ENCODE measurements around the gene KCNJ13.

KCNJ13 gene

DNA sequence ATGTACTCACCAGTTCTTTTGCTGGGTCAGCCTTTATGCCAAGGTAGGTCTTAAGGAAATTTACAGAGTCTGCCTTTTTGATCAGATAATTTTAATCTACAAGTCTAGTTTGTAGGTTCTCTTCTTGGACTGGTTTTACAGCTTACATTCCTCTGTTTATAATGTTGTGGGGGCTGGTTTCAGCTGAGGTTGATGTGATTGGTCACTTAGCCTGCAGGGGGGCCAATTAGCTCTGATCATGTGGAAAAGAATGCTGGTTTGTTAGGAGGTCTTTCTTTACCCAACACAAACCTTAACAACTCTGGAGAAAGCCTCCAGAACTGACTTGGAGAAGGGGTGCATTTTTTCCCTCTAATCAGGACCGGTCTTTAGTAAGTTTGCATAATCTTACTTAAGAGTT, at the start of gene KCNJ13:
Gene KCNJ13 (minus strand): TSS at position 131 of the 400 bp plus-strand sequence. CDS start 5,203 bp downstream, outside the sequence.
- no peak for DNase-seq

DNA sequence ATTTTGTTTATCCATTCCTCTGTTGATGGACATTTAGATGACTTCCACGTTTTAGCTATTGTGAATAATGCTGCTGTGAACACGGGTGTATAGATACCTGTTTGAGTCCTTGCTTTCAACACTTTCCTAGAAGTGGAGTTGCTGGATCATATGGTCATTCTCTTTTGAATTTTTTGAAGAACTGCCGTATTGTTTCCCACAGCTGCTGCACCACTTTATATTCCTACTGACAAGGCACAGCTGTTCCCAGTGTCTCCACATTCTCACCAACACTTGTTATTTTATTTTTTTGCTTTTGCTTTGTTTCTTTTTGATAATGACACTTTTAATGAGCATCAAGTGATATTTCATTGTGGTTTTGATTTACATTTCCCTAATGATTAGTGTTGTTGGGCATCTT, 41.4 kb upstream of the KCNJ13 start:
- DNase-seq: peak in 1 of 3 donors; percentile 6

DNA sequence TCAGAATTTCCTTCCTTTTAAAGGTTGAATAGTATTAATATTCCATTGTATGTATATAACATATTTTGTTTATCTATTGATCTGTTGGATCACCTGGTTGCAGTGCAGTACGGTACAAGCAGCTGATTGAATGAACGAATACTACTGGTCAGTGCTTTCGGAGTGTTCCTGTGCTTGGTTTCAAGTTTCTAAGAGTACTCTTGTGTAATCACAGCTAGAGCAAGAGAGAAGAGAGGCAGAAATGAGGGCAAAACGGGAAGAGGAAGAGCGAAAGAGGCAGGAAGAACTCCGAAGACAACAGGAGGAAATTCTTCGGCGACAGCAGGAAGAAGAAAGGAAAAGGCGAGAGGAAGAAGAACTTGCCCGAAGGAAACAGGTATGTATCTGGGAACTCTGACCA, 40.3 kb upstream of the KCNJ13 start:
- peak; percentile 4 to 19 (median 13) for DNase-seq

DNA sequence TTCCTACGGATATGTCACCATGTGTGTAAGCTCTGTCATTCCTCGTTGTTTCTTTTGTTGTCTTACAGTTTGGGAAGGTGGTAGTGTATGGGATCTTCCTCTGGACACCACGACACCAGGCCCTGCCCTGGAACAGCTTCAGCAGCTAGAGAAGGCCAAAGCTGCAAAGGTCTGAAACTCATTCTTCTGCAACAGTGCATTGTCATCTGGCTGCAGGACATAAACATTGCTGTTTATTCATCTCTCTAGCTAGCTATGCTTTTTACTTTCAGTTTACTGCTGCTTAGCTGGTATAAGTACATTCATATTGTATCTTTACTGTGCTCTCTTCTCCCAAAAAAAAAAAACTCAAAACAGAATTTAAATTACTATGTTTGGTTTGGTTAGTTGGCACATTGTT, 39.2 kb upstream of the KCNJ13 start:
- peak in 1 of 3 donors; percentile 9 for DNase-seq

DNA sequence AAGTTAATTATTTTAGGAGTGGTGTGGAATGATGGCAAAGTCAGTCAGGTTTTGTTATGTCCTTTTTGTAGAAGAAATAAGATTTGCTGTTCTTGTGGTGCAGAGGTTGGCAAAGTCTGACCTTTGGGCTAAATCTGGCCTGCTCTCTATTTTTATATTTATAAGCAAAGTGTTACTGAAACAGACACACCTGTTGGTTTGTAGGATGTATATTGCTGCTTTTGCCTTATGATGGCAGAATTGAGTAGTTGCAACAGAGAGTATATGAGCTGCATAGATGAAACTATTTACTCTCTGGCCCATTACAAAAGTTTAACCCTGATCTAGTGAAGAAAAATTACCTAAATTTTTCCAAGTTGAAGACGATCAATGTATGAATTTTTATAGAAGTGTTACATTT, 34.1 kb upstream of the KCNJ13 start:
- DNase-seq: peak in 1 of 3 donors; percentile 9

DNA sequence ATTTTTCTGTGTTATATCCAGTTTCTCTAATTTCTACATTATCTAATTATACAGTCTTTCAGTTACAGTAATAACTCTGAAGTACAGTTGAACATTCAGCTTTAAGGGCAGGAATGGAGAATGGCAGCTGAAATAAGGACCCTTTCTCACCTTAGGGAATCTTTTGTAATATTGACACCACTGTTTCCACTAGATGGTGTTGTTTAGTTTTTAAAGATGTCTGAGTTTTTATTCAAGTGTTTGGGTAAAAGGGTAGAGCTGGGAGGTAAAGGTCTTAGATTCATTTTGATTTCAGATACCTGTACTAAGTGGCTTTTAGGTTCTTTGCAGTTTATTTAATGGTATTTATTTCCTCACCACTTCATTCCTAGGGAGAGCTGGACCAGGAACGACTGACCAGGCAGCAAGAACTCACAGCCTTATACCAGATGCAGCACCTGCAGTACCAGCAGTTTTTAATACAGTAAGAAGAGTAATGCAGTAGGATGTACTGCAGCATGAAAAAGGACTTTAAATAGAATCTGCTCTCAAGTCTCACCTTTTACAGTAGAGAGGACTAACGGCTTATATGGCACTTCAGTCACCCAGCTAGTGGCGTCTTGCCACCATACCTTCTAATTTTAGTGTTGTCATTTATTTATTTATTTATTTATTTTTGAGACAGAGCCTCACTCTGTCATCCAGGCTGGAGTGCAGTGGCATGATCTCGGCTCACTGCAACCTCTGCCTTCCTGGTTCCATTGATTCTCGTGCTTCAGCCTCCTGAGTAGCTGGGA, 33.2 kb upstream of the KCNJ13 start:
- peak in 1 of 3 donors; percentile 13 for DNase-seq

DNA sequence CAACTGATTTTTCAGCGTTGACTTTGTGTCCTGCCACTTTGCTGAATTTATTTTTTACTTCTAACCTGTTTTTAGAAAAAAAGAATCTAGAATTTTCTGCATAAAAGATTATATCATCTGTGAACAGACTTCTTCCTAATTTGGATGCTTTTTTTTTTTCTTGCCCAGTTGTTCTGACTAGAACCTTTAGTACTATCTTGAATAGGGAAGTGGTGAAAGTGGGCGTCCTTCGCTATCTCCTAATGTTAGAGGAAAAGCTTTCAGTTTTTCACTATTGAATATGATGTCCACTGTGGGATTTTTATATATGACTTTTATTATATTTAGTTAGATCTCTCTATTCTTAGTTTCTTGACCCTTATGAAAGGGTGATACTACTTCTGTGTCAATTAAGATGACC, 25.7 kb upstream of the KCNJ13 start:
- peak; percentile 24 to 57 (median 27) for DNase-seq

DNA sequence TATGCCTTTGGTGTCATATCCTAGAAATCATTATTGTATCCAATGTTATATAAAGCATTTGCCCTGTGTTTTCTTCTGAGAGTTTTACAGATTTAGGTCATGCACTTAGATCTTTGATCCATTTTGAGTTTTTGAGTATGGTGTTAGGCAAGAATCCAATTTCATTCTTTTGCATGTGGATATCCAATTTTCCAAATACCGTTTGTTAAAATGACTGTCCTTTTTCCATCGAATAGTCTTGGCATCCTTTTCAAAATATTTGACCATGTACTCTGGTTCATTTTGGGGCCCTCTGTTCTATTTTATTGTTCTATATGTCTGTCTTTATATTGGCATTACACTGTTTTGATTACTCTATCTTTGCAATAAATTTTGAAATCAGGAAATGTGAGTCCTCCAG, 23.8 kb upstream of the KCNJ13 start:
- no peak for DNase-seq

DNA sequence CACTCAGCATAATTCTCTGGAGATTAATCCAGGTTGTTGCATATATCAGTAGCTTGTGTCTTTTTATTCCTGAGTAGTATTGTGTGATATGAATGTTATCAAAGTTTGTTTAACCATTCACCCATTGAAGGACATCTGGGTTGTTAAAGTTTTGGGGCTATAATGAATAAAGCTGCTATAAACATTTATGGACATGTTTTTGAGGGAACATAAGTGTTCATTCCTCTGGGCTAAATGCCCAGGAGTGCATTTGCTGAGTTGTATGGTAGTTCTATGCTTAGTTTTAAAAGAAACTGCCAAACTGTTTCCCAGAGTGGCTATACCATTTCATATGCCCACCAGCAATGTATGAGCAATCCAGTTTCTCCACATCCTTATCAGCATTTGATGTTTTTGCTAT, 21.8 kb upstream of the KCNJ13 start:
- no peak for DNase-seq

DNA sequence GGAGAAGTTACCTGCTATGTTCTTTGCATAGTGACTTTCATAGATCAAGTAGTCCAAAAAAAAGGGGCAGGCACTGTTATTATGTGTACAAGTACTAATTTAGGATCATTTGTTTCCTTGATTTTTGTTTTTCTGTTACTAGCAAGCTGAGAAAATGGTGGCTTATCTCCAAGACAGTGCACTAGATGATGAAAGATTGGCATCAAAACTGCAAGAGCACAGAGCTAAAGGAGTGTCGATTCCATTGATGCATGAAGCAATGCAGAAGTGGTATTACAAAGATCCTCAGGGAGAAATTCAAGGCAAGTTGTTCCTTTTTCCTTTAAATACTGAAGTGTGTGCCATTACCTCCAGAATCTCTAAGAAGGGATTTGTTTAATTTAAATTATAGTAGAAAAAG, 19.6 kb upstream of the KCNJ13 start:
- DNase-seq: no peak

DNA sequence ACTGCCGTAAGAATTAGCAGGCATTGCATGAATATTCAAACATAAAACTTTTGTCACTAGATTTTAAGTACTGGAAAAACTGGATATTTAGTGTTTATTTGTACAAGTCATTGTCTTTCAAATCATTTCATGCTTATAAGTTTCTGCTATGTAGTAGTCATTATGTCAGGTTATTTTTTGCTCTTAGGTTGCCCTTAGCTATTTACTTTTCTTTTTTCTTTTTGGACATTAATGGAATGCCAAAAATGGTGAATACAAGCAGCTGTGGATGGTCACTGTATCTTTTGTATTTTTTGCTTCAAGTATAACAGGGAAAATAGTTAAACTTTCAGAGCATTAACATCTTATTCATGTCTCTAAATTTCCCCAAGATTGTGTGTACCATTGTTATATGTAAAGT, 18.6 kb upstream of the KCNJ13 start:
- no peak for DNase-seq

DNA sequence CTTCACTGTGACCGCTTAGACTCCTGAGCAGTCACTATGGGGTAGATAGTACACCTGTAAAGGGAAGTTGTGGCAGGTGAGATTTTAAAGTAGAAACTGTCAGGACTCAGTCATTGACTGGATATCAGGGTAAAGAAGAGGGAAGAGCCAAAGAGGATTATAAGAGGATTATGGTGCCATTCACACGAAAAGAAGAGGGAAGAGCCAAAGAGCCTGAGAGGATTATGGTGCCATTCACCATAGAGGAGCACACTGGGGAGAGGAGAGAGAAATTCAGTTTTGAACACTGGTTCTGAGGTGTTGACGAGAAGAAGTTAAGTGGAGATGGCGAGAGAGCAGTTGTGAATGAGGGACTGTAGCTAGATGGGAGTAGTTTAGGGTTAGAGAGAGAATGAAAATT, 16.9 kb upstream of the KCNJ13 start:
- DNase-seq: no peak

DNA sequence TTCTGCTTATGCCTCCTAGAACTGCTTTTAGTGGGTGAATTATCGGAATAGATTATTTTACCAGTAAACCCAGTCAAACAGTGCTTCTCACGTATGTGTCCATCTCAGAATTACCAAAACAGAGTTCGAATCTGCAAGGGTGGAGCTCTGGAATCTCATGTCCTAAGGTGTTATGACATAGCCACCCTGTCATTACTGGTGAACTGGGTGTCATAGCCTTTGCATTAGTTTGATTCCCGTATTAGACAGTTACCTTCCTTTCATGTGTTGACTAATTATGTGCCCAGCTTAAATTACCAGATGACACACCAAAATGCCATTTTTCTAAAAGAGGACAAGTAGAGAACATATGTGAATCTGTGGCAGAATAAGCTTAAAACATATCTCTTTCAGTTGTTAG, 15.2 kb upstream of the KCNJ13 start:
- no peak for DNase-seq

DNA sequence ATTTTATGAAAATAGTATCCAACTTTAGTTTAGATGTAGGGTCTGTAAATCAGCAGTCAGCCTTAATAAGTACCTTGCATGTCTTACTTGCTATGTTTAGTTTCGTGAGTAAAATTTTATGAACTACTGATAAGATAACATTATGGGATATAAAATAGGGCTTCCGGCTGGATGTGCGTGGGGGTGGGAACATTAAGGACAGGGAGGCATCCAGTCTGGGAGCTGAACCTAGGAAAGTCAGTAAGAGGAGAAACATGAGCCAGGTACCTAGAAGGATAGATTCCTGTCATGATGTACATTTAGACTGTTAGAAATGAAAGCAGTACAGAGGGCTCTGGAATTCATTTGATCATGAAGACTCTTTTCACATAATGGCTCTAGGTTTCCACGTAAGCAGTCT, 12.7 kb upstream of the KCNJ13 start:
- no peak for DNase-seq

DNA sequence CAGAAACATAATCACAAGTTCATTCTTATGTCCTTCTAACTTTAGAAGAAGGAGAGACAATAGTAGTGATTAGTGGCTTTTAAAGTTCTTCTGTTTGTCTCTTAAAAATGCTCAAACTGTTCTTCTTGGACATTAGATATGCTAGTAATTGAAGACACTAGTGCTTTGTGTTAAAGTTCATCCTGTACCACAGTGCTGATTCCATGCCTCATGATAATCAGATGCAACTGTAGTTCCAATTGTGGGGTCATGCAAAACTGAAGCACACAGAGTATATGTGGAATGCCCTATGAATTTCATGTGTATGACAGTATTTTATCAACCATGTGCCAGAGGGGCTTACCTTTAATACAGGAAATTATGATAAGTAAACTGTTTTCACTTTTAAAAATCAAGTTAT, 11.4 kb upstream of the KCNJ13 start:
- no peak for DNase-seq

DNA sequence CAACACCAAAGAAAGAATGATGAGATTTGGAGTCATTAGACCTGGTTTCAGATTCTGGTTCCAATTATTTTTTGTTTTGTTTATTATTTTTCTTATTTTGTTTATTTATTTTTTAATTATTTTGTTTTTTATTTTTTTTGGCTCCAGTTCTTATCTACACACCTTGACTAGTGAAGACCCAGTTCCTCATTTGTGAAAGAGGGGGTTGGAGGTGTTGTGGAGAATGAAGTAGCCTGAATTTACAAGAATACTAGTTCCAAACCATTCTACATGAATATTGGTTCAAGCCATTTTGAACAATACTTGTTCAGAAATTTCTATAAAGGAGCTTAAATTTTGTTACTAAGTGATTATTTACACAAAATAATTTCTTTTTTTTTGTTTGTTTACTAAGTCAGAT, 6.9 kb upstream of the KCNJ13 start:
- DNase-seq: no peak

DNA sequence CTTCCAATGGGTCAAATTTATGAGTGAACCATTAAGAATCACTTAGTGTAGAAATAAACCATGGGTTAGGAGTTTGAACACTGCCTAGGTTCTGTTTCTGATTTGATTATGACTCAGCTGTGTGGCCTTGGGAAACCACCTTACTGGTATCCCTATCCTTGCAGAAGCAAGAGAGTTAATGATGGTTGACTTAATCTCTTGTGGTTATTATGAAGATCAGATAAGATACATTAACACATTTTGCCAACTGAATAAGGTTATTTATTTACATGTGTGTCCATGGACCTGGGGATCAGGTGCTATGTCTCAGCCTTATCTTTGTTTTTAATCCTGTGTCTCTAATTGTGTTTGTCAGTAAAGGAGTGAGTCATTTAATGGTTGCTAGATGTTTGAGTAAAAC, 5.4 kb upstream of the KCNJ13 start:
- peak; percentile 57 to 63 (median 60) for DNase-seq

DNA sequence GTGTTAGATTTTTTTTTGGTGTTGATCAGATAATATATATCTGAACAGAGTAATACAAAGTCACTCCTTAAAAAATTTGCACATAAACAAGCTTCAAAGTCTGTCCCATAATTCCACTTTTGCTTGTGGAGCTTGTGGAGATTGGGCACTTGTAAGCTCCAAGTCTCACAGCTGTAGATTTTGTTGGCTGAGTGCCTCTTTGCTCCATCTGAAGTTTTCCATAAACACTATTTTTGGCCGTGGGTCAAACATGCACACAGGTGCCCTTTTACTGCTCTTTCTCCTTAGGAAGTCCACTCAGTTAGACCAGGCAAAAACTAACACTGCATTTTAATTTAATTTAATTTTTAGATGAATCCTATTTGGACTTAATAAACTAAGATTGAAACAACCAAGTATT, 3.6 kb upstream of the KCNJ13 start:
- DNase-seq: no peak

DNA sequence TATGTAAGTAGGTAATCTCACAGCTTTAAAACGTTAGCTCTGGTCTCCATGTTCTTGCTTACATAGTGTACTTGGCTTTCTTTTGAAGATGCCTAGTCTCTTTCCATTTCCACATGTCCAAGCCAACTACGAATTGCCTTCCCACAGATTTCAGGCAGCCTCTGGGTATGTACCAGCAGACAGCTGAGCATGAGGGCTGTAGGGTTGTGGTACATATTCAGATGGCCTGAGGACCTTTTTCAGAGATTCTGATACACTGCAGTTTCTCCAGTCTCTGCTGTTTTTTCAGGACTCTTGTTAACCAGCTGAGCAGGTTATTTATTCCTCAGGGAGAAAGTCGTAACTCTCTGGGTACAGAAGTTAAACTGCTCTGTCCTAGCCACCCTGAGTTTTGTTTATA, 3.1 kb upstream of the KCNJ13 start:
- DNase-seq: no peak

DNA sequence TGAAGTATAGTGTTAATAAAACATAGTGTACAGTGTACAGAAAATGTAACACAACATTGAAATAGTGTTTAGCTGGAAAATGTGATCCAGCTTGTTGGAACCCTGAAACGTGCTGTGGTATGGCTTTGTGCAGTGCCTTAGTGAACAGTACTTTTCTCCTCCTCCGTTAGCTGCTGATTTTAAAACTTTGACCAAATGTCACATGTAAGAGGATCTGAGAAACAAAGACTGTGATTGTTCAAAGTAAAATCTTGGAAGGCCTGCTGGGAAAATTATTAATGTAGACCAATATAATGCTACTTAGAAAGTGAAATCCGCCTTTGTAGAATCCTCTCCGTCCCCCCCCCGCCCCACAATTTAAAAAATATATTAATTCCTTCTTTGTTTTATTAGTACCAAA, 911 bp upstream of the KCNJ13 start:
- no peak for DNase-seq

DNA sequence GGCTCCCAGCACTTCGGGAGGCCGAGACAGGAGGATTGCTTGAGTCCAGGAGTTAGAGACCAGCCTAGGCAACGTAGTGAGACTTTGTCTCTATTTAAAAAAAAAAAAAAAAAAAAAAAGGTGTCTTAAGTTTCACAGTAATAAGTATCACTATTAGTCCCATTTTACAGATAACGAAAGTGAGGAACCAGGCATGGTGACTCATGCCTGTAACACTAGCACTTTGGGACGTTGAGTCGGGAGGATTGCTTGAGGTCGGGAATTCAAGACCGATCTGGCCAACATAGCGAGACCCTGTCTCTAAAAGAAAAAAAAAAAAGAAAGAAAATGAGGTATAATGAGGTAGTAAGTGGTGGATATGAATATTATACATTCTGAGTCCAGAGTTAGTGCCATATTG, 2.5 kb downstream of the KCNJ13 start:
- no peak for DNase-seq

DNA sequence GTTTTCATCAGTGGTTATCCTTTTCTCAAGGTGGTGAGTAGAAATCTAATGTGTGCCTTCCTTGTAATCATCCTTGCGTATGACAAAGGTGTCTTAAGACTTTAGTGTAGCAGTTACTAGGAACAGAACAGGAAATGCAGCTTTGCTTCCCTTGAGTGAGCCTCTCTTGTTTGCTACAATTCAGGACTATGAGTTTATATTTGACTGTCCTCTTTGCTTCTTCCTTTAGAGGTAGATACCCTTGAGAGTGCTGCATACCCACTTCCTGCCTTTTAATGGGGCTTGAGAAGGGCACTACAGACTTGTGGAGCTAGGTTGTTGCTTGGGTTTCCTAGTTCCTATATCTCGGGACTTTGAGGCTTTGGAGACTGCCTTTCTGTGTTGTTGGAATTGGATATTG, 3.8 kb downstream of the KCNJ13 start:
- no peak for DNase-seq

DNA sequence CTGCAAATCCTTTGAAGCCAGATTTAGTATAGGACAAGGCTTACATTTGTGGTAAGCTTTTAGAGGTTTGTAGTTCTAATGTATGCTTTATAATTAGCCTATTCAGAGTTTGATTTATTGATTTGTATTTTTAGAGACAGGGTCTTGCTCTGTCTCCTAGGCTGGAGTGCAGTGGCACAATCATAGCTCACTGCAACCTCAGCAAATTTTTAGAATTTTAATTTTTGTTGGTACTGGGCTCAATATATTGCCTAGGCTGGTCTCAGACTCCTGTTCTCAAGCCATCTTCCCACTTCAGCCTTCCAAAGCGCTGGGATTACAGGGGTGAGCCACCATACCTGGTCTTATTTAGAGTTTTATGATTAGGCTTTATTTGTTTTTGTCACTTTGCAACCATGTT, 4.5 kb downstream of the KCNJ13 start:
- no peak for DNase-seq

DNA sequence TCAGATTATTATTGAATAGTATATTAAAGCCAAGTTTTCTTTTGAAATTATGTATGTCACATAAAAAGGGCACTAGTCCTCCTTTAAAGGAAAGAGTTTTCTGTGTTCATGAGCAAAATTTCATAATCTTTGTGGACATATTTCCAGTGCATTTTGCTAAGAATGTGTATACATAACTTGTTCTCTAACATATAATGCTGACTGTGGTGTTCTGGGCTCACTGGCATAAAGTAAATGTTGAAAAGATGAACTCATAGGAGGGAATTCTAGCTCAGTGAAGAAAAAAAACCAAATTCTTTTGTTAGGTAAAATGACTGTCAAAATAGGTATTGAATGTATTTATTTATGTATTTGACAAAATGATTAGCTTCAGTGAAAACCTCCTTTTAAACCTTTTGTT, 6.2 kb downstream of the KCNJ13 start:
- DNase-seq: no peak

DNA sequence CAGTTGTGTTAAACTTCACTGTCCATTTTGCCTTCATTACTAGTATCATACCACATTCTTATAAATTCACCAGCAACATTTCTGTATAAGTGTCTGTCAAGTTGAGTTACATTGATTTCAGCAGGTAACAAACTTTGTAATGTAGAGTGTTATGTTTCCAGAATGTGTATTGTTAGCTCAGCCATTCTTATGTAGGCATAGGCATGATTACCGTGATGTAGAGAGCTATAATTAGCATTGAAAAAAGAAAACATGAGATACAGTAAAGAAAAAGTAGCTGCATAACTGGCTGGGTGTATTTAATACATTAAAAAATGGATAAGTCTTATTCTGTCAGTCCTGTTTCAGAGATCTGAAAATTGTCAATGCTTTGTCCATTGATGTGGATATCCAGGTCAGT, 8.5 kb downstream of the KCNJ13 start:
- no peak for DNase-seq

Data from suppressor macrophage treated with lipopolysaccharide for 1 hour (primary cell).